PC-3 (cell line): ENCODE measurements around the gene CD4. TPM values are rescaled to one million over a fixed set of nuclear protein-coding genes. Genes with fewer than 3 reads are reported as not detected.
A peak's percentile ranks its signal among the peaks of the same experiment; 100 is the strongest.

Experiments used
- ATAC-seq: fragments of 200-7000 bp; cut with Tn5 transposase; 2 replicates; pipeline ENCODE4 v1.9.1; 2020; ENCODE audit warnings: mild to moderate bottlenecking, moderate library complexity
- BruUV-seq: library from RNA; stranded (reverse); fragments of 400-500 nt; replicated peaks from 2 replicates; lab custom pipeline; 2021; lab: Mats Ljungman, UMichigan
- CTCF ChIA-PET: fragments of 300-600 bp; sonication (Branson Sonifier 250); formaldehyde crosslinking; loops from one replicate; lab custom pipeline; 2022; ENCODE audit warnings: antibody characterized with exemption; lab: Charles Lee
- POLR2A ChIA-PET: fragments of 300-600 bp; sonication (Branson Sonifier 250); formaldehyde crosslinking; loops from one replicate; lab custom pipeline; 2022; ENCODE audit warnings: antibody characterized with exemption; ENCODE audit not compliant: unreplicated experiment; lab: Charles Lee
- DNase-seq: peaks from one replicate; pipeline ENCODE4 v3.0.0-alpha.2; 2015
- H2AFZ ChIP-seq: fragments of 300-600 bp; sonication (generic); 2 replicates; pipeline ENCODE4 v1.6.0; 2016; ENCODE audit warnings: antibody characterized with exemption, low read length
- H3F3A ChIP-seq: fragments of 300-600 bp; sonication (generic); one replicate; pipeline ENCODE4 v1.6.0; 2017; ENCODE audit warnings: antibody characterized with exemption, low read length, control low read depth, mild to moderate bottlenecking; ENCODE audit not compliant: unreplicated experiment
- H3K27ac ChIP-seq: fragments of 300-600 bp; sonication (generic); 2 replicates; pipeline ENCODE4 v1.5.1; 2016; ENCODE audit warnings: mild to moderate bottlenecking, low read length
- H3K27me3 ChIP-seq: fragments of 300-600 bp; sonication (generic); 2 replicates; pipeline ENCODE4 v1.6.1; 2016; ENCODE audit warnings: low read length, mixed read lengths
- H3K36me3 ChIP-seq: fragments of 300-600 bp; sonication (generic); 2 replicates; pipeline ENCODE4 v1.6.1; 2016; ENCODE audit warnings: low read depth, mixed run types, low read length, mixed read lengths
- H3K4me1 ChIP-seq: fragments of 300-600 bp; sonication (generic); 2 replicates; pipeline ENCODE4 v1.5.1; 2016; ENCODE audit warnings: low read length; ENCODE audit not compliant: insufficient read depth
- H3K4me2 ChIP-seq: fragments of 300-600 bp; sonication (generic); 2 replicates; pipeline ENCODE4 v1.6.0; 2016; ENCODE audit warnings: low read length
- H3K4me3 ChIP-seq: fragments of 300-600 bp; sonication (generic); 2 replicates; pipeline ENCODE4 v1.5.1; 2016; ENCODE audit warnings: mild to moderate bottlenecking, low read length, mixed read lengths
- H3K79me2 ChIP-seq: fragments of 300-600 bp; sonication (generic); 2 replicates; pipeline ENCODE4 v1.6.1; 2017; ENCODE audit warnings: low read length, mixed read lengths
- H3K9ac ChIP-seq: fragments of 300-600 bp; sonication (generic); 2 replicates; pipeline ENCODE4 v1.6.0; 2016; ENCODE audit warnings: mild to moderate bottlenecking, low read length
- H3K9me2 ChIP-seq: fragments of 300-600 bp; sonication (generic); replicated peaks from 2 replicates; pipeline ENCODE4 v1.6.1; 2016; ENCODE audit warnings: mixed run types, low read length, mixed read lengths
- H3K9me3 ChIP-seq: fragments of 300-600 bp; sonication (generic); 2 replicates; pipeline ENCODE4 v1.6.1; 2016; ENCODE audit warnings: low read length, mixed read lengths
- H4K20me1 ChIP-seq: fragments of 300-600 bp; sonication (generic); 2 replicates; pipeline ENCODE4 v1.6.1; 2016; ENCODE audit warnings: low read length, mixed read lengths
- EZH2 ChIP-seq: fragments of 300-600 bp; sonication (generic); IDR thresholded peaks from one replicate; pipeline ENCODE4 v1.6.1; 2017; ENCODE audit warnings: antibody characterized with exemption, mild to moderate bottlenecking, low read length; ENCODE audit not compliant: unreplicated experiment
- EZH2phosphoT487 ChIP-seq: fragments of 300-600 bp; sonication (generic); IDR thresholded peaks from 2 replicates; pipeline ENCODE4 v1.6.1; 2018; ENCODE audit warnings: mild to moderate bottlenecking, antibody characterized with exemption, low read length, borderline replicate concordance
- intact Hi-C: fragments of 100-400 bp; cut with micrococcal nuclease; formaldehyde crosslinking; loops from 2 replicates; pipeline ENCODE4 v1.9.0; 2023
- total RNA-seq: library from RNA; depleted of rRNA; stranded (reverse); fragments of >200 nt; gene quantifications from 2 replicates; pipeline ENCODE4 v1.2.3, GENCODE V29; 2014
- TF ChIP-seq, protein P1 (sequence below): fragments of 300-600 bp; sonication (generic); conservative IDR thresholded peaks from 2 replicates; pipeline ENCODE4 v1.5.1; 2017; ENCODE audit warnings: antibody characterized with exemption, low read depth, mild to moderate bottlenecking, low read length

CD4 gene
- total RNA-seq, 1 experiment from 2014 or later = not detected

DNA sequence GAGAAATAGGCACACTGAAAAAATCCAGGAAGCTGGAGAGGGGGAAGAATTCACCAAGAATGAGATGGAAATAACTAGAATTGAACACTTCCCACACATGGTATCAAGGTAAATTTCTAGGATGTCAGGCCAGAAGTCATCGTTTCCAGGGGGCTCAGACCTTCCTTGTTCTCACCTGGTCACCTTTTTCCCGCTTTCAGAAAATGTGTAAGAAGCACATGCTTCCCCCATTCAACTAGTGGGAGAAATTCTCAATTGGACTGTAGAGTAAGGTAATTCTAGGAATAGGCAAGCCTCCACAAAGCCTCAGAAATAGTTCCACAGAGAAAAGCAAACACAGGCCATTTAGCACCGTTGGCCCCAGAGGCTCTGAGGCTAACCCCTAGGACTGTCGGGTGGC, 25.9 kb upstream of the CD4 start:
- H3K9ac ChIP-seq = no peak overlapping the region
- no peaks in the 10 kb centered on the region for H3F3A ChIP-seq
- no peak overlapping the region for H3K27ac ChIP-seq
- ATAC-seq (no peak), DNase-seq (no peak)
- H3K36me3 ChIP-seq = no peaks in the 10 kb centered on the region
- TF ChIP-seq EZH2phosphoT487 = no peak
- TF ChIP-seq, protein P1, sequence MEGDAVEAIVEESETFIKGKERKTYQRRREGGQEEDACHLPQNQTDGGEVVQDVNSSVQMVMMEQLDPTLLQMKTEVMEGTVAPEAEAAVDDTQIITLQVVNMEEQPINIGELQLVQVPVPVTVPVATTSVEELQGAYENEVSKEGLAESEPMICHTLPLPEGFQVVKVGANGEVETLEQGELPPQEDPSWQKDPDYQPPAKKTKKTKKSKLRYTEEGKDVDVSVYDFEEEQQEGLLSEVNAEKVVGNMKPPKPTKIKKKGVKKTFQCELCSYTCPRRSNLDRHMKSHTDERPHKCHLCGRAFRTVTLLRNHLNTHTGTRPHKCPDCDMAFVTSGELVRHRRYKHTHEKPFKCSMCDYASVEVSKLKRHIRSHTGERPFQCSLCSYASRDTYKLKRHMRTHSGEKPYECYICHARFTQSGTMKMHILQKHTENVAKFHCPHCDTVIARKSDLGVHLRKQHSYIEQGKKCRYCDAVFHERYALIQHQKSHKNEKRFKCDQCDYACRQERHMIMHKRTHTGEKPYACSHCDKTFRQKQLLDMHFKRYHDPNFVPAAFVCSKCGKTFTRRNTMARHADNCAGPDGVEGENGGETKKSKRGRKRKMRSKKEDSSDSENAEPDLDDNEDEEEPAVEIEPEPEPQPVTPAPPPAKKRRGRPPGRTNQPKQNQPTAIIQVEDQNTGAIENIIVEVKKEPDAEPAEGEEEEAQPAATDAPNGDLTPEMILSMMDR = no peak
- no peak for TF ChIP-seq EZH2
- H3K27me3 ChIP-seq = no peaks in the 10 kb centered on the region
- CTCF ChIA-PET = no interaction called here
- BruUV-seq = no TSS peak
- H3K79me2 ChIP-seq = peaks cover 16% of the 10 kb centered on the region
- H4K20me1 ChIP-seq = no peaks in the 10 kb centered on the region
- H3K9me3 ChIP-seq = no peaks in the 10 kb centered on the region
- H3K4me1 ChIP-seq = peaks cover 29% of the 10 kb centered on the region
- POLR2A ChIA-PET = no interaction called here
- no peak overlapping the region for H3K4me2 ChIP-seq
- intact Hi-C loops = no loop called here
- no peak overlapping the region for H2AFZ ChIP-seq
- no peaks in the 10 kb centered on the region for H3K9me2 ChIP-seq
- no peak overlapping the region for H3K4me3 ChIP-seq

- peak overlapping the region; percentile 5; the same call in 1 of the 2 replicates for H3K27ac ChIP-seq
- TF ChIP-seq EZH2 = no peak
- no peak for TF ChIP-seq EZH2phosphoT487
- TF ChIP-seq, protein P1 = no peak
- no peaks in the 10 kb centered on the region for H3K36me3 ChIP-seq
- no peak overlapping the region for H3K9ac ChIP-seq
- ChIA-PET POLR2A (no interaction called here), CTCF (no interaction called here)
- no peaks in the 10 kb centered on the region for H3K9me3 ChIP-seq
- H2AFZ ChIP-seq = peak overlapping the region; percentile 75
- H3F3A ChIP-seq = no peaks in the 10 kb centered on the region
- no peaks in the 10 kb centered on the region; the same call in 1 of the 2 replicates for H4K20me1 ChIP-seq
- ATAC-seq = peak; percentile 69
- peaks cover 24% of the 10 kb centered on the region for H3K79me2 ChIP-seq
- no TSS peak for BruUV-seq
- peak overlapping the region; percentile 75 for H3K4me2 ChIP-seq
- no peaks in the 10 kb centered on the region for H3K27me3 ChIP-seq
- H3K9me2 ChIP-seq = no peaks in the 10 kb centered on the region
- H3K4me3 ChIP-seq = peak overlapping the region; percentile 38; the same call in 1 of the 2 replicates
- peak; percentile 92 for DNase-seq
- intact Hi-C loops = no loop called here
- peaks cover 36% of the 10 kb centered on the region for H3K4me1 ChIP-seq
These were observed 25.1 kb upstream of the CD4 start for GRCh38 chr12:6764011-6764828.
